Measurements from ENCODE around the gene PCSK6.

The PCSK6 gene

GRCh38 chr15:101486696-101487459 is 2.6 kb downstream of the PCSK6 start:
- no peak for DNase-seq

DNA sequence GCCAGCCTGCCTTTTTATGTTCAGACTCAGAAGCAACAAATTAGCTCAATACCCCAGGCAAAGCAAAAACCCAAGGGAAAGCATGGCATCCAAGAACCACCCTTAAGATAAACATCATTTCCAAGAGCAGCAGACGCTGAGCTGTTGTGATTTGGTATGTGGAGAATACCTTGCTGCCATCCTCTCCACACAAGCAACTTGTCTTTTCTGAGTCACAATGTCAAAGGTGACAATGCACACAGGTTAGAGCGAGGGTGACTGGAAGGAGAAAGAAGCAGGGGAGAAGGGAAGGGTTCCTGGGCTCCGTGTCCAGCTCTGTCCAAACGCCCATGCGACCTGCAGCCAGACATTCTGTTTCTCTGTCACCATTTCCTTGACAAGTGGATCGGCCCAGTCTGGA is 6.0 kb downstream of the PCSK6 start:
- no peak for DNase-seq

DNA sequence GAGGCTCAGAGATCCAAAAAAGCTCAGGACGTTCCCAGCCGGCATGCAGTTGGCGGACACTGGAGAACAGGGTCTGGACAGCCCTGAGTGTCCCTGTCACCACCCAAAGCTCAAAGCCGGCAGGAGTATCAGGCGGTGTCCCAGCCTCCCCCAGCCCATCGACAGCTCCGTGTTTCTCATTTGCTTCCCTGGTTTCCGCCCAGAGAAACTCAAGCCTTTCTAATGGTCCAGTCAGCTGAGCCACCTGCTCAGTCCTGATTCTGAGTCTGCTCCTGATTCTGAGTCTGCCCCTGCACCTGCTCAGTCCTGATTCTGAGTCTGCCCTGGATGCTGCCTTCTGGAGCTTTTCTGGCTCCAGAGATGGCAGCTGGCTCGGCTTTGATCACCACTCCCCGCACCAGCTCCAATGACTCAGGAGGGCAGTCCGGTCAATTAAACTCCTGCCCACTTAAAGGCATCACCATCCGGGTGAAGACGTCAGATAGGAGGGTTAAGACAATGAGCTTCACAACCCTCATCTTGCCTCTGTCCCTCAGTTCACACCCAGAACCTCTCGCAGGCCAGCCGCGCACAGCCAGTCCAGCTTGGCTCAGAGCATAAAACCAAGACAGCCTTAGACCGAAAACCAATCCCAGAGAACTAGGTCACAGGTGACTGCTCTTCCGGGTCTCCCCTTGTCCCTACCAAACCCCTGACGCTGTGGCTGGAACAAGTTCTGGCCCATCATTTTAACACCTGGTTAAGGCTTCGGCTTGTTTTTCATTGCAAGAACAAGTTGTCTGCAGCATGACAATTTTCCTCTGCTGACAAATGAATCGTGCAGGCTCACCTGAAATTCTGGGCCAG is 6.8 kb downstream of the PCSK6 start:
- no peak for DNase-seq

DNA sequence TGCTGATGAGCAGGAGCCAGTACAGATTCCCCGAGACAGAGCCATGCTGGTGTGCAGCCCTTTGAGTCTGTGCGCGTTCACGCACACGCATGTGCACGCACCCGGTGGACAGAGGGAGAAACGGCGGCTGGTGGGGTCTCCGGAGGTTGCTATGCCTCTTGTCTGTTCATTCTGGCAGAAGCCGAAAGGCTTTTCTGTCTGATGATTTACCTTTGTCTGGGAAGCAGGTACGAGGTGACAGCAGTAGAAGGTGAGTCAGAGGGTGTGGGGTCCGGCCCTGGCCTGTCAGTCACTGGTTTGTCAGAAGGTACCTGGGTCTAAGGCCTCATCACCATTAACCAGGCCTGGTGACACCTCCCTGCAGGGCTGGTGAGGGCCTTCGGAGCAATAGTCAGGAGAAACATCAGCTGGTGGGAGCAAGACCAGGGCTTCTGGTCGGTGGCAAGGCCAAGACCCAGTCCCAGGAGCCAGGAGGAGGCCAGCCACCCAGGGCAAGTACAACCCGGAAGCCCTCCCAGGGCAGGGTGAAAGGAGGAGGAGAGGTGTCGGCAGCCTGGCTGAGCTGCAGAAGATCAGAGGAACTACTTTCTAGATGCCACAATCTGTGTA is 7.5 kb downstream of the PCSK6 start:
- no peak for DNase-seq

- DNase-seq, result no peak
Observed at GRCh38 chr15:101481381-101481705, 8.2 kb downstream of the PCSK6 start.

DNA sequence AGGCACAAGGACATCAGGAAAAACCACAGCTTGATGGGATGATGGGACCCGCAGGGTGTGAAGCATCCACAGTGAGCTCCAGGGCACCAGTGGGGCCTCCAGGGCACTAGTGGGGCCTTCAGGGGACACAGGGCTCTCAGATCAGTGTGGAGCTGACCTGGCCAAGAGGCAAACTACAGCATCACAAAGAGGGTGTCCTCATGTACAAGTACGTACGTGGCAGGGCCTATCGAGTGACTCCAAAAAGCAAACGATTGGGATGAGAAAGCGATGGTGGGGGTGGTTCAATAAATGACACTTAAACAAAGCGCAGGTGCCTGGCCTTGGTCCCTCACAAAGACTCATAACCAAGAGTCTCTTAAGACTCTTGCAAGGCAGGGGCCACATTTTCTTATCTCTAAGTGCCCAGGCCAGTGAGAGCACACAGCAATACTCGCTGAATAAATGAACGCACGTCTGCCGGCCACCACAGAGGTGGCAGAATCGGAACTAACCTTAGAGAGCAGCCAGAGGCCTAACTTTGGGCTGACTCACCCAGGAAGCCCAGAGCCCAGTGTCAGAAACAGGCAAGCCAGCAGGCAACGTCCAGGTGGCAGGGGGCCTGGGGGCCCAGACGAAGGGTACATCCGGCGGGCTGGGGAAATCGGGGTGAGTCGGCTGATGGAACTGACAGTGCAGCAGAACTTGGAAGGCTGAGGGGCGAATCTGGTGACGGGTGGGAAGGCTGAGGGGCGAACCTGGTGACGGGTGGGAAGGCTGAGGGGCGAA is 8.7 kb downstream of the PCSK6 start:
- no peak for DNase-seq

DNA sequence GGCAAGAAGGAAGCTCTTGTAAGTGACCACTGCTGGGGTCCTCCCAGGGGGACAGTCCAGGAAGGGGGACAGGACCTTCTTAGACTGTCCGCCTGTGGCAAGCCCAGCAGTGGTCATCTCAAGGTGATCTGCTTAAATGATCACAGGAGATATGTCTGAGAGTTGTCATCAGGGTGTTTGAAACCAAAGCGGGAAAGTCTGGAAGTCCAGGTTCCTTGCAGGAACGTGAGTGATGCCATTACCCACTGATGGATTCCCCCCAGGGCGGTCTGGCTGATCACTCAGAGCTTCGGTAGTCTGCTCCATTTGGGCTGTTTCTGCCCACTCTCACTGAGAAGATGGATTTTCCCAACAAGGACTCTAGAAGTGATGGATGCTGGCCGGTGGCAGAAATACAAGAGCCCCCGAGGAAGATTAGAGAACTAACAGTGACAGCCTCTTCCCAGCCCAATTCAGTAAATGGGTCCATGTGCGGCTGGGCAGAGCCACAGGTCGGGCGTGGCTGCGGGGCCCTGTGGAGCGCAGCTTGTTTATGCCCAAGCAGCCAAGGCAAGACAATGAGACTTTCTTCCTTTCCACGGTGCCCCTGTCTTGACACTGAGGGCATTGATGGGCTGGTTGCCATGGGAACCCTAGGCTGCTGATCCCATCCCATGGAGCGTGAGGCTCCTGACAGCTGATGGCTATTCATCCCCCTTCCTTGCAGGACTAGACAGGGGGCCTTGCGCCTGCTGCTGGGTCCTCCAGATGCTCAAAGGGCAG is 9.5 kb downstream of the PCSK6 start:
- DNase-seq, result peak in 49 of 56 donors; percentile 34 to 95 (median 75)

- DNase-seq, result no peak
Observed at GRCh38 chr15:101479342-101479845, 10.1 kb downstream of the PCSK6 start.

DNA sequence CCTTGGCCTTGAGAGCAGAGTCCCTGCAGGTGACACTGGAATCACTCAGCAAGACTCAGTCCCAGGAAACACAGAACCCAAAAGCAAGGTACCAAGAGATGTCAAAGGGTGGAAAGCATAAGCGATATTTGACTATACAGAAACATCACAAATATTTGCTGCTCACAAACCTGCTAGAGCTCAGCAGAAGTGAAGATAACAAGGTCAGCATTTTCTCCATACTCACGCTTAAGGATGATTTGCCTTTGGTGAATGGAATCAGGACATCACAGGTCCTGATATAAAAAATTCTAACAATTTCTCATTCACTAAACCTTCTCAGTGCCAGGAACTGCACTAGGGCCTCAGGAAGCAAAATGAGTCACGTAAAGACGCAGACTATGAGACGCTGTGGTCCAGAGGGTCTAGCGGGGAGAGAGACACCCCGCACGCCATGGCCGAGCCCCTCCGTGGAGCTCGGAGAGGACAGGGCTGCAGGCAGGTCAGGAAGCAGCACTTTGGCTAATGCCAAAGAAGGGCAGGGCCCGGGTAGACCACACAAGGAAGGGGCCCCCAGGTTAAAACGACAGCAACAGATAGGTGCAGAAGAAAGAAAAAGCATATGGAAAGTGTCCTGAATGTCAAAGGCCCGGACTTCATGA is 10.7 kb downstream of the PCSK6 start:
- no peak for DNase-seq

DNA sequence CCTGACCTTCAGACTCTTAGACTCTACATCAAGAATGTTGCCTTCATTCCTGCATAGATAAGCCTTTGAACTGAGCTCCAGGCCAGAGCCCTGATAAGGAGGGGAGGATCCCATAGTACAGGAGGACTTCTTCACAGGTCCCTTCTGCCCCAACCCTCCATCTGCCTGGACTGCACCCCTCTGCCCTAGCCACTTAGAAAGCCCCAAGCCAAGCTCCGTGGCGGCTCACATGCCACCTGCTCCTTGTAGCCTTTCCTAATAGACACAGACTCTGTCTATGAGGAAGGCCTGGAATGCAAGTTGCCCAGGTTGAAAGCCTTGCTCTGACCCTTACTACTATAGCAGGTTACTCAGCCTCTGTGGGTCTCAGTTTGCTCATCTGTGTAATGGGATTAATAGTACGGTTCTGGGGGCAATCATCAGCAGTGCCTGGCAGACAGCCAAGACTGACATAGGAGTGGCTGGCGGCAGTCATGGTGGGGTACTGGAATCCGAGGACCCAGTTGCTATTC is 11.6 kb downstream of the PCSK6 start:
- DNase-seq, result peak in 1 of 56 donors; percentile 44

- DNase-seq, result no peak
Observed at GRCh38 chr15:101476756-101477155, 12.8 kb downstream of the PCSK6 start.

- DNase-seq, result no peak
Observed at GRCh38 chr15:101474983-101475382, 14.5 kb downstream of the PCSK6 start.

- DNase-seq, result no peak
Observed at GRCh38 chr15:101474233-101474632, 15.3 kb downstream of the PCSK6 start.

- DNase-seq, result no peak
Observed at GRCh38 chr15:101472033-101472432, 17.5 kb downstream of the PCSK6 start.

DNA sequence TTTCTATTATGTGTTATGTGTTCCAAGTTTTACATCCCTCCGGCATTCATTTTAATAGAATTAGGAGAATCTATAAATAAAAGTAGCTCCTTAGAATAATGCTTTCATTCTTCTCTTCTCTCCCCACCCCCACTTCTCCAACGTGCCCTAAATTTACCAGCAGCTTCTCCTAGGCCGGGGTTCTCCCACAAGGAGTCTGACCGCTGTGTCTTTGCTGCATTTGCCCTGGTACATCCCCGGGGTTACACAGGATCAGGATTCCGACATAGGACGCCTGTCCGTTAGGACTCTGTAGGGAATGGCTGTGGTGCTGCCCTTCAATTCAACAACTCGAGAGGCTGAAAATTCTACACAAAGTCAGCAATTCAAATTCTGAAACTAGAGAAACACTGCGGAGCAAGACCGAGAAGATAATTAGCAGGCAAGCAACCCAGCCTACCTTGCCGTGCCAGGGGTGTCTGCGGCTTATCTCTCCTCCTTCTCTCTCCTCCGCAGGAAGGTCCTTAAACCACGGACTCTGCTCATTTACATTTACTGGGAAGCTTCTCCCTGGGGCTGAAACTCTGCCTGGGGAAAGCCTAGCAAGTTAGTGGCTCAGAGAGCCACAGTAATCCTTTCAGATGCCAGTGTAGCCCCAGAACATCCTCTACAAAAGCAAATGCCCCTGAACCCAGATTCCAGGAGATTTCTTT is 18.8 kb downstream of the PCSK6 start:
- peak in 4 of 56 donors; percentile 15 to 33 (median 30) for DNase-seq

- DNase-seq, result peak in 4 of 56 donors; percentile 32 to 39 (median 34)
Observed at GRCh38 chr15:101469520-101470288, 19.8 kb downstream of the PCSK6 start.

DNA sequence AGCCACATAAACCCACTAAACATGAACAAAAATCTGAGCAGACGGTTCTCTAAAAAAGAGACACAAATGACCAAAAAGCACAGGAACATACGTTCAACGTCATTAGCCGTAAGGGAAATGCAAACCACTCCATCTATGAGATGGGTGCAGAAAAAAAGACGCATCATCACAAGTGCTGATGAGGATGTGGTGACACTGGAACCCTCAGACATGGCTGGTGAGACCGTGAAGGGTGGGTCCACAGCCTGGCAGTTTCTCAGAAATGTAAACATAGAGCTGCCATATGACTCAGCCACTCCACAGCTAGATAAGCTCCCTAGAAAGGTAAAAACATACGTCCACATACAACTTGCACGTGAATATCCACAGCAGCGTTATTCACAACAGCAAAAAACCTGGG is 23.3 kb downstream of the PCSK6 start:
- DNase-seq, result no peak

GRCh38 chr15:101464999-101465669 is 24.4 kb downstream of the PCSK6 start:
- DNase-seq, result no peak

Data from amygdala (tissue), 56 donors.